HepG2 (cell line): ENCODE data around the gene FBLN5. TPM values are rescaled to one million over a fixed set of nuclear protein-coding genes. Genes with fewer than 3 reads are reported as not detected.

Experiments used
- ARNT2 ChIP-seq: sonication (generic); formaldehyde crosslinking; IDR thresholded peaks from 2 replicates; pipeline ENCODE4 v1.8.0; 2022; ENCODE audit warnings: mild to moderate bottlenecking, low read depth, missing genetic modification reagents, moderate library complexity
- BRD4 ChIP-seq: sonication (generic); formaldehyde crosslinking; IDR thresholded peaks from 2 replicates; pipeline ENCODE4 v1.4.0; 2020; ENCODE audit warnings: missing genetic modification reagents
- EHMT2 ChIP-seq: fragments of 200-600 bp; sonication (generic); IDR thresholded peaks from 2 replicates; pipeline ENCODE4 v1.7.0; 2017; ENCODE audit warnings: antibody characterized with exemption, low read depth, low read length, borderline replicate concordance
- HNF4A ChIP-seq: sonication (generic); formaldehyde crosslinking; IDR thresholded peaks from 2 replicates; pipeline ENCODE4 v1.4.0; 2020; ENCODE audit warnings: missing genetic modification reagents
- HNRNPL ChIP-seq: fragments of 200-400 bp; formaldehyde crosslinking; IDR thresholded peaks from 2 replicates; pipeline ENCODE4 v1.6.1; 2017; ENCODE audit warnings: mild to moderate bottlenecking, low read depth, low read length
- HNRNPLL ChIP-seq: fragments of 200-400 bp; formaldehyde crosslinking; IDR thresholded peaks from 2 replicates; pipeline ENCODE4 v1.6.1; 2017; ENCODE audit warnings: mild to moderate bottlenecking, low read depth, low read length; ENCODE audit not compliant: poor library complexity, severe bottlenecking
- HOXD1 ChIP-seq: sonication (generic); formaldehyde crosslinking; IDR thresholded peaks from 2 replicates; pipeline ENCODE4 v1.5.0; 2020; ENCODE audit warnings: missing genetic modification reagents
- KDM1A ChIP-seq: IDR thresholded peaks from 2 replicates; pipeline ENCODE4 v1.6.1; 2016; ENCODE audit warnings: missing compliant biosample characterization
- MIER3 ChIP-seq: IDR thresholded peaks from 2 replicates; pipeline ENCODE4 v1.6.1; 2016; ENCODE audit warnings: missing compliant biosample characterization, borderline replicate concordance
- MTA1 ChIP-seq: sonication (generic); formaldehyde crosslinking; IDR thresholded peaks from 2 replicates; pipeline ENCODE4 v1.4.0; 2020; ENCODE audit warnings: missing genetic modification reagents, mild to moderate bottlenecking, borderline replicate concordance
- NFE2L1 ChIP-seq: sonication (generic); formaldehyde crosslinking; IDR thresholded peaks from 2 replicates; pipeline ENCODE4 v1.4.0; 2020; ENCODE audit warnings: missing genetic modification reagents, mild to moderate bottlenecking, borderline replicate concordance
- RCOR2 ChIP-seq: IDR thresholded peaks from 2 replicates; pipeline ENCODE4 v1.6.1; 2016; ENCODE audit warnings: missing biosample characterization, missing genetic modification reagents
- U2AF2 ChIP-seq: fragments of 200-400 bp; formaldehyde crosslinking; IDR thresholded peaks from 2 replicates; pipeline ENCODE4 v1.6.1; 2017; ENCODE audit warnings: low read depth, mild to moderate bottlenecking, low read length
- YEATS4 ChIP-seq: sonication (generic); formaldehyde crosslinking; IDR thresholded peaks from 2 replicates; pipeline ENCODE4 v1.4.0; 2020; ENCODE audit warnings: missing genetic modification reagents, borderline replicate concordance
- ZBTB42 ChIP-seq: sonication (generic); formaldehyde crosslinking; IDR thresholded peaks from 2 replicates; pipeline ENCODE4 v1.5.0; 2020; ENCODE audit warnings: mild to moderate bottlenecking, missing genetic modification reagents
- ZBTB7A ChIP-seq: sonication (generic); formaldehyde crosslinking; IDR thresholded peaks from 2 replicates; pipeline ENCODE4 v1.8.0; 2022; ENCODE audit warnings: mild to moderate bottlenecking, missing genetic modification reagents
- ZFP36L2 ChIP-seq: sonication (generic); formaldehyde crosslinking; IDR thresholded peaks from 2 replicates; pipeline ENCODE4 v1.4.0; 2020; ENCODE audit warnings: missing genetic modification reagents
- ZNF451 ChIP-seq: sonication (generic); formaldehyde crosslinking; IDR thresholded peaks from 2 replicates; pipeline ENCODE4 v1.5.0; 2020; ENCODE audit warnings: mild to moderate bottlenecking, missing genetic modification reagents
- ZNF567 ChIP-seq: sonication (generic); formaldehyde crosslinking; IDR thresholded peaks from 2 replicates; pipeline ENCODE4 v1.8.1; 2023; ENCODE audit warnings: mild to moderate bottlenecking, missing genetic modification reagents, borderline replicate concordance
- ZNF615 ChIP-seq: sonication (generic); formaldehyde crosslinking; IDR thresholded peaks from 2 replicates; pipeline ENCODE4 v1.5.0; 2020; ENCODE audit warnings: mild to moderate bottlenecking, missing genetic modification reagents, borderline replicate concordance
- ZNF652 ChIP-seq: IDR thresholded peaks from 2 replicates; pipeline ENCODE4 v1.6.1; 2016; ENCODE audit warnings: low read depth, borderline replicate concordance
- ZNF850 ChIP-seq: sonication (generic); formaldehyde crosslinking; conservative IDR thresholded peaks from 2 replicates; pipeline ENCODE4 v1.9.0; 2021; ENCODE audit warnings: mild to moderate bottlenecking, missing genetic modification reagents
- polyA plus RNA-seq, 8 experiments: library from polyadenylated mRNA; depleted of rRNA in 3 of 8; stranded (reverse) in 7 of 8; unstranded in 1 of 8; fragments of >200 nt; fragmentation: Illumina TruSeq in 4 of 8; extraction: Trizol in 4 of 8; gene quantifications; 2 replicates each; pipeline versions ENCODE4 v1.2.1 to v1.2.3, GENCODE V29; 2011 to 2016; ENCODE audit warnings: low read depth in 4 of 8, missing spikeins in 1 of 8, mixed read lengths in 1 of 8; ENCODE audit not compliant: insufficient read depth in 1 of 8
- total RNA-seq, 5 experiments: library from RNA; depleted of rRNA; stranded (reverse); fragments of >200 nt; fragmentation: Illumina TruSeq; extraction: Trizol; gene quantifications; 2 replicates each; pipeline ENCODE4 v1.2.3, GENCODE V29; 2016; ENCODE audit warnings: low read depth in 1 of 5
- TF ChIP-seq, protein P1 (sequence below): sonication (generic); formaldehyde crosslinking; IDR thresholded peaks from 2 replicates; pipeline ENCODE4 v1.5.0; 2020; ENCODE audit warnings: mild to moderate bottlenecking, missing genetic modification reagents, moderate library complexity
- TF ChIP-seq, protein P2 (sequence below): sonication (generic); formaldehyde crosslinking; IDR thresholded peaks from 2 replicates; pipeline ENCODE4 v1.8.1; 2023; ENCODE audit warnings: missing genetic modification reagents, mild to moderate bottlenecking, borderline replicate concordance
- TF ChIP-seq, protein P3 (sequence below): IDR thresholded peaks from 2 replicates; pipeline ENCODE4 v1.6.1; 2016
- TF ChIP-seq, protein P4 (sequence below): IDR thresholded peaks from 2 replicates; pipeline ENCODE4 v1.6.1; 2018; ENCODE audit warnings: missing genetic modification reagents, mild to moderate bottlenecking, missing compliant biosample characterization
- TF ChIP-seq, protein P5 (sequence below): sonication (generic); formaldehyde crosslinking; IDR thresholded peaks from 2 replicates; pipeline ENCODE4 v1.9.0; 2021; ENCODE audit warnings: missing genetic modification reagents, borderline replicate concordance

The FBLN5 gene
- total and polyA plus RNA-seq, 2 of the 13 experiments (the other 11 are each of a cell fraction or from before 2014, with no cell fraction given) = 0.38 to 0.77 TPM

DNA sequence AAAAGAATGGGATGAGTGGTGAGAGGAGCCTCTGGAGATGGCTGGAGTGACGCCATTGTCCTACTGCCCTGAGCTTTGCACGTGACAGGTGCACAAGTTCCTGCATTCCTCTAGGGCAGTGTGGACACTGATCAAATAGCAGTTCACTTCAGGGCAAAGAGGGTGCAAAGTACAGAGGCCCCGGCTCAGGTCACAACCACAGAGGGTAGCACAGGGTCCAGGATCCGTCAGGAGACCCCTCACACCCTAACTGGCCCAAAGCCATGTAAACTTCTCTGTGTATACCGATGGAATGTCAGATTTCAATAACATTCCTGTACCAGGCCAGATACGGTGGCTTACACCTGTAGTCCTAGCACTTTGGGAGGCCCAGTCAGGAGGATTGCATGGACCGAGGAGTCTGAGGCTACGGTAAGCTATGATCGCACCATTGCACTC lies 10.4 kb upstream of the FBLN5 start (continued):
- TF ChIP-seq, protein P1, sequence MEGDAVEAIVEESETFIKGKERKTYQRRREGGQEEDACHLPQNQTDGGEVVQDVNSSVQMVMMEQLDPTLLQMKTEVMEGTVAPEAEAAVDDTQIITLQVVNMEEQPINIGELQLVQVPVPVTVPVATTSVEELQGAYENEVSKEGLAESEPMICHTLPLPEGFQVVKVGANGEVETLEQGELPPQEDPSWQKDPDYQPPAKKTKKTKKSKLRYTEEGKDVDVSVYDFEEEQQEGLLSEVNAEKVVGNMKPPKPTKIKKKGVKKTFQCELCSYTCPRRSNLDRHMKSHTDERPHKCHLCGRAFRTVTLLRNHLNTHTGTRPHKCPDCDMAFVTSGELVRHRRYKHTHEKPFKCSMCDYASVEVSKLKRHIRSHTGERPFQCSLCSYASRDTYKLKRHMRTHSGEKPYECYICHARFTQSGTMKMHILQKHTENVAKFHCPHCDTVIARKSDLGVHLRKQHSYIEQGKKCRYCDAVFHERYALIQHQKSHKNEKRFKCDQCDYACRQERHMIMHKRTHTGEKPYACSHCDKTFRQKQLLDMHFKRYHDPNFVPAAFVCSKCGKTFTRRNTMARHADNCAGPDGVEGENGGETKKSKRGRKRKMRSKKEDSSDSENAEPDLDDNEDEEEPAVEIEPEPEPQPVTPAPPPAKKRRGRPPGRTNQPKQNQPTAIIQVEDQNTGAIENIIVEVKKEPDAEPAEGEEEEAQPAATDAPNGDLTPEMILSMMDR = 0 out of 2 replicates have a peak, but pooled peaks have one; percentile 5
- TF ChIP-seq, protein P2, sequence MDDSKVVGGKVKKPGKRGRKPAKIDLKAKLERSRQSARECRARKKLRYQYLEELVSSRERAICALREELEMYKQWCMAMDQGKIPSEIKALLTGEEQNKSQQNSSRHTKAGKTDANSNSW = no peak
- TF ChIP-seq BRD4 (CRISPR knock-in tag) = no peak
- no peak for TF ChIP-seq ZNF615 (CRISPR knock-in tag)
- no peak for TF ChIP-seq ZNF850 (CRISPR knock-in tag)
- peak; percentile 99 for TF ChIP-seq HNF4A (CRISPR knock-in tag)
- TF ChIP-seq, protein P3, sequence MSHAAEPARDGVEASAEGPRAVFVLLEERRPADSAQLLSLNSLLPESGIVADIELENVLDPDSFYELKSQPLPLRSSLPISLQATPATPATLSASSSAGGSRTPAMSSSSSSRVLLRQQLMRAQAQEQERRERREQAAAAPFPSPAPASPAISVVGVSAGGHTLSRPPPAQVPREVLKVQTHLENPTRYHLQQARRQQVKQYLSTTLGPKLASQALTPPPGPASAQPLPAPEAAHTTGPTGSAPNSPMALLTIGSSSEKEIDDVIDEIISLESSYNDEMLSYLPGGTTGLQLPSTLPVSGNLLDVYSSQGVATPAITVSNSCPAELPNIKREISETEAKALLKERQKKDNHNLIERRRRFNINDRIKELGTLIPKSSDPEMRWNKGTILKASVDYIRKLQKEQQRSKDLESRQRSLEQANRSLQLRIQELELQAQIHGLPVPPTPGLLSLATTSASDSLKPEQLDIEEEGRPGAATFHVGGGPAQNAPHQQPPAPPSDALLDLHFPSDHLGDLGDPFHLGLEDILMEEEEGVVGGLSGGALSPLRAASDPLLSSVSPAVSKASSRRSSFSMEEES (CRISPR knock-in tag) = peak; percentile 91
- TF ChIP-seq EHMT2 = no peak
- TF ChIP-seq, protein P4, sequence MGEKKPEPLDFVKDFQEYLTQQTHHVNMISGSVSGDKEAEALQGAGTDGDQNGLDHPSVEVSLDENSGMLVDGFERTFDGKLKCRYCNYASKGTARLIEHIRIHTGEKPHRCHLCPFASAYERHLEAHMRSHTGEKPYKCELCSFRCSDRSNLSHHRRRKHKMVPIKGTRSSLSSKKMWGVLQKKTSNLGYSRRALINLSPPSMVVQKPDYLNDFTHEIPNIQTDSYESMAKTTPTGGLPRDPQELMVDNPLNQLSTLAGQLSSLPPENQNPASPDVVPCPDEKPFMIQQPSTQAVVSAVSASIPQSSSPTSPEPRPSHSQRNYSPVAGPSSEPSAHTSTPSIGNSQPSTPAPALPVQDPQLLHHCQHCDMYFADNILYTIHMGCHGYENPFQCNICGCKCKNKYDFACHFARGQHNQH = peak; percentile 58; the same call in 1 of the 2 replicates
- TF ChIP-seq NFE2L1 (CRISPR knock-in tag) = no peak
- TF ChIP-seq KDM1A (CRISPR knock-in tag) = peak; percentile 75; the same call in 1 of the 2 replicates
- TF ChIP-seq HNRNPLL = no peak
- TF ChIP-seq ARNT2 = 0 out of 2 replicates have a peak, but pooled peaks have one; percentile 28
- peak; percentile 52; the same call in 1 of the 2 replicates for TF ChIP-seq RCOR2 (CRISPR knock-in tag)
- TF ChIP-seq HNRNPL = no peak
- no peak for TF ChIP-seq ZBTB42
- peak; percentile 74; the same call in 1 of the 2 replicates for TF ChIP-seq MTA1 (CRISPR knock-in tag)
- TF ChIP-seq ZNF567 (CRISPR knock-in tag) = no peak
- no peak for TF ChIP-seq ZNF451 (CRISPR knock-in tag)
- 0 out of 2 replicates have a peak, but pooled peaks have one; percentile 27 for TF ChIP-seq MIER3 (CRISPR knock-in tag)
- TF ChIP-seq HOXD1 (CRISPR knock-in tag) = no peak
- TF ChIP-seq ZFP36L2 (CRISPR knock-in tag) = no peak
- TF ChIP-seq, protein P5, sequence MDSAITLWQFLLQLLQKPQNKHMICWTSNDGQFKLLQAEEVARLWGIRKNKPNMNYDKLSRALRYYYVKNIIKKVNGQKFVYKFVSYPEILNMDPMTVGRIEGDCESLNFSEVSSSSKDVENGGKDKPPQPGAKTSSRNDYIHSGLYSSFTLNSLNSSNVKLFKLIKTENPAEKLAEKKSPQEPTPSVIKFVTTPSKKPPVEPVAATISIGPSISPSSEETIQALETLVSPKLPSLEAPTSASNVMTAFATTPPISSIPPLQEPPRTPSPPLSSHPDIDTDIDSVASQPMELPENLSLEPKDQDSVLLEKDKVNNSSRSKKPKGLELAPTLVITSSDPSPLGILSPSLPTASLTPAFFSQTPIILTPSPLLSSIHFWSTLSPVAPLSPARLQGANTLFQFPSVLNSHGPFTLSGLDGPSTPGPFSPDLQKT (CRISPR knock-in tag) = no peak
- peak; percentile 98 for TF ChIP-seq ZBTB7A (CRISPR knock-in tag)
- TF ChIP-seq ZNF652 = no peak
- no peak for TF ChIP-seq U2AF2
- no peak for TF ChIP-seq YEATS4 (CRISPR knock-in tag)
